ENCODE data around the gene NDUFS5. TPM values are rescaled to one million over a fixed set of nuclear protein-coding genes. Genes with fewer than 3 reads are reported as not detected.

NDUFS5 gene
- total RNA-seq, 1 experiment from 2014 or later = 367 TPM

DNA sequence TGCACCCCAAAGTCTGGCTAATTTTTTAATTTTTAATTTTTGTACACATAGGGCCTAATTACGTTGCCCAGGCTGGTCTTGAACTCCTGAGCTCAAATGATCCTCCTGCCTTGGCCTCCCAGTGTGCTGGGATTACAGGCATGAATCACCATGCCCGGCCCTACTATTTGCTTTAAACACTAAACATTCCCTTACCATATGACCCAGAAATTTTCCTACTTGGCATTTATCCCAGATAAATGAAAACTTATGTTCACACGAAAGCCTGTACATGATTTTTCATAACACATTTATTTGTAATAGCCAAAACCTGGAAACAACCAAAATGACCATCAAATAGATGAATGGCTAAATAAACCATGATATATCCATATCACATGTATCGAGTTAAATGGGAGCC lies 35.8 kb downstream of the NDUFS5 start:
- H4K20me1 ChIP-seq (ENCODE audit: control insufficient read depth, insufficient read depth, insufficient read length) = no peaks in the 10 kb centered on the region
- no peak overlapping the region for H3K27ac Mint-ChIP-seq
- no peak overlapping the region for H3K14ac ChIP-seq (ENCODE audit: insufficient read depth, low read length)
- H4K91ac ChIP-seq (ENCODE audit: insufficient read length, low read depth, low read length) = no peak overlapping the region
- peaks cover 3% of the 10 kb centered on the region in 2 experiments; a peak in 3 of 4 replicates for H3K4me1 Mint-ChIP-seq
- H3K79me1 ChIP-seq (ENCODE audit: insufficient read depth, low read depth, low read length, poor library complexity, severe bottlenecking) = no peaks in the 10 kb centered on the region
- H3K56ac ChIP-seq (ENCODE audit: insufficient read length, low read depth, low read length) = no peak overlapping the region
- H3K9me3 Mint-ChIP-seq = no peaks in the 10 kb centered on the region
- no peaks in the 10 kb centered on the region for H3K27me3 ChIP-seq (ENCODE audit: insufficient read depth, low read length)
- H3K36me3 Mint-ChIP-seq (ENCODE audit: insufficient read depth in 1 of 3, low read depth in 3 of 3) = no peaks in the 10 kb centered on the region
- H3K23me2 ChIP-seq (ENCODE audit: insufficient read length, low read depth, low read length, poor library complexity, severe bottlenecking) = no peaks in the 10 kb centered on the region
- H2AK5ac ChIP-seq (ENCODE audit: insufficient read length, low read length) = no peak overlapping the region
- H3K4me3 Mint-ChIP-seq = no peak overlapping the region
- no peak overlapping the region for H2BK15ac ChIP-seq (ENCODE audit: low read depth, low read length)
- H2BK20ac ChIP-seq (ENCODE audit: low read depth, low read length, poor library complexity, severe bottlenecking) = no peak overlapping the region
- no peaks in the 10 kb centered on the region for H3K4me1 ChIP-seq (ENCODE audit: insufficient read depth, low read length)
- TF ChIP-seq, protein P1, sequence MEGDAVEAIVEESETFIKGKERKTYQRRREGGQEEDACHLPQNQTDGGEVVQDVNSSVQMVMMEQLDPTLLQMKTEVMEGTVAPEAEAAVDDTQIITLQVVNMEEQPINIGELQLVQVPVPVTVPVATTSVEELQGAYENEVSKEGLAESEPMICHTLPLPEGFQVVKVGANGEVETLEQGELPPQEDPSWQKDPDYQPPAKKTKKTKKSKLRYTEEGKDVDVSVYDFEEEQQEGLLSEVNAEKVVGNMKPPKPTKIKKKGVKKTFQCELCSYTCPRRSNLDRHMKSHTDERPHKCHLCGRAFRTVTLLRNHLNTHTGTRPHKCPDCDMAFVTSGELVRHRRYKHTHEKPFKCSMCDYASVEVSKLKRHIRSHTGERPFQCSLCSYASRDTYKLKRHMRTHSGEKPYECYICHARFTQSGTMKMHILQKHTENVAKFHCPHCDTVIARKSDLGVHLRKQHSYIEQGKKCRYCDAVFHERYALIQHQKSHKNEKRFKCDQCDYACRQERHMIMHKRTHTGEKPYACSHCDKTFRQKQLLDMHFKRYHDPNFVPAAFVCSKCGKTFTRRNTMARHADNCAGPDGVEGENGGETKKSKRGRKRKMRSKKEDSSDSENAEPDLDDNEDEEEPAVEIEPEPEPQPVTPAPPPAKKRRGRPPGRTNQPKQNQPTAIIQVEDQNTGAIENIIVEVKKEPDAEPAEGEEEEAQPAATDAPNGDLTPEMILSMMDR (conservative IDR thresholded peaks at IDR 0.05) = no peak
- H3K4me2 ChIP-seq (ENCODE audit: insufficient read depth, insufficient read length, low read length) = no peak overlapping the region
- no peak overlapping the region for H4K5ac ChIP-seq (ENCODE audit: insufficient read length, low read depth, low read length)
- no peak overlapping the region for H2AFZ ChIP-seq (ENCODE audit: low read length)
- WGBS (ENCODE audit: extremely low coverage, insufficient read length, low lambda C conversion rate) = no CpG with 5 or more reads among the region's 4 CpGs
- no peak overlapping the region for H2BK5ac ChIP-seq (ENCODE audit: insufficient read length, low read length)
- H3K4ac ChIP-seq (ENCODE audit: low read depth, low read length) = no peak overlapping the region
- no peak overlapping the region for H4K8ac ChIP-seq (replicated peaks; ENCODE audit: insufficient read length, low read depth, low read length)
- no peaks in the 10 kb centered on the region for H3K27me3 Mint-ChIP-seq (ENCODE audit: low read depth)
- no peak for DNase-seq
- no peak overlapping the region for H3K23ac ChIP-seq (ENCODE audit: insufficient read length, low read depth, low read length)
- H2BK120ac ChIP-seq (ENCODE audit: low read depth, low read length, poor library complexity, severe bottlenecking) = no peak overlapping the region
- H3K27ac ChIP-seq (ENCODE audit: insufficient read length, low read depth, low read length) = no peak overlapping the region
- H3K18ac ChIP-seq (ENCODE audit: insufficient read length, low read depth, low read length) = no peak overlapping the region
- no peak overlapping the region for H3K9ac ChIP-seq (ENCODE audit: extremely low read depth, insufficient read length, low read length)
- no peaks in the 10 kb centered on the region for H3K9me3 ChIP-seq (ENCODE audit: control insufficient read depth, low read depth, low read length)
- H3K79me2 ChIP-seq (ENCODE audit: insufficient read depth, low read length) = no peaks in the 10 kb centered on the region
- H3T11ph ChIP-seq (ENCODE audit: low read length) = no peak overlapping the region
- H2BK12ac ChIP-seq (ENCODE audit: insufficient read length, low read depth, low read length) = no peak overlapping the region

Measured in H9 (cell line).